ENCODE data around the gene SRRM3.
A peak's percentile ranks its signal among the peaks of the same experiment; 100 is the strongest.

DNA sequence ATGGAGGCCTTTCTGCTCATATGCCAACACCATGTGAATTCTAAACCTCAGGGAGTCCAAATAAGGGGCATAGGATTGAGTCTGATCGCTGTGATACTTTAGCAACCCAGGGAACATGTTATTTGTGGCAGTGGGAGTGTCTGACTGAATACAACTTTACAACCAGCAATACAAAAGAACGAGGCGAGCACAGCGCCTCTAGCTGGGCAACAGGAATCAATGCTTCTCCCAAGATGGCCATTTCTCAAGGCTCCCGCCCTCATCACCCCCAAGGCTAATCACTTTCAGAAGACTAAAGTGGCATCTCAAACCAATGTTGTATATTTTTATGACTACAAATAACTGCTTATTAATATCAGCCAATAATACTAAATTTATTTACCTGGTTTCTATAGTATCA lies 129.0 kb downstream of the SRRM3 start:
- no peak for TF ChIP-seq POLR2A (IDR thresholded peaks at IDR 0.05; ENCODE audit: extremely low read depth, insufficient read length)
- TF ChIP-seq, protein P1, sequence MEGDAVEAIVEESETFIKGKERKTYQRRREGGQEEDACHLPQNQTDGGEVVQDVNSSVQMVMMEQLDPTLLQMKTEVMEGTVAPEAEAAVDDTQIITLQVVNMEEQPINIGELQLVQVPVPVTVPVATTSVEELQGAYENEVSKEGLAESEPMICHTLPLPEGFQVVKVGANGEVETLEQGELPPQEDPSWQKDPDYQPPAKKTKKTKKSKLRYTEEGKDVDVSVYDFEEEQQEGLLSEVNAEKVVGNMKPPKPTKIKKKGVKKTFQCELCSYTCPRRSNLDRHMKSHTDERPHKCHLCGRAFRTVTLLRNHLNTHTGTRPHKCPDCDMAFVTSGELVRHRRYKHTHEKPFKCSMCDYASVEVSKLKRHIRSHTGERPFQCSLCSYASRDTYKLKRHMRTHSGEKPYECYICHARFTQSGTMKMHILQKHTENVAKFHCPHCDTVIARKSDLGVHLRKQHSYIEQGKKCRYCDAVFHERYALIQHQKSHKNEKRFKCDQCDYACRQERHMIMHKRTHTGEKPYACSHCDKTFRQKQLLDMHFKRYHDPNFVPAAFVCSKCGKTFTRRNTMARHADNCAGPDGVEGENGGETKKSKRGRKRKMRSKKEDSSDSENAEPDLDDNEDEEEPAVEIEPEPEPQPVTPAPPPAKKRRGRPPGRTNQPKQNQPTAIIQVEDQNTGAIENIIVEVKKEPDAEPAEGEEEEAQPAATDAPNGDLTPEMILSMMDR (IDR thresholded peaks at IDR 0.05; ENCODE audit: low read depth, low read length), result peak; percentile 18

Measured in NB4 (cell line).